Activated gamma-delta T cell treated with anti-CD3 and anti-CD28 coated beads, Interleukin-2, amount 50 U/mL, for 16 hours (primary cell): Measurements from ENCODE around the gene COL17A1.
A peak's percentile ranks its signal among the peaks of the same experiment; 100 is the strongest.

Experiments
- DNase-seq: peaks from one replicate; pipeline ENCODE4 v3.0.0-alpha.2; 2020; ENCODE audit warnings: low read depth

The COL17A1 gene

GRCh38 chr10:104085801-104086400, at the start of gene COL17A1:
TSS of gene COL17A1 (minus strand) at chr10:104085880. CDS start at chr10:104080673, 5,207 bp downstream.
- no peak for DNase-seq

DNA sequence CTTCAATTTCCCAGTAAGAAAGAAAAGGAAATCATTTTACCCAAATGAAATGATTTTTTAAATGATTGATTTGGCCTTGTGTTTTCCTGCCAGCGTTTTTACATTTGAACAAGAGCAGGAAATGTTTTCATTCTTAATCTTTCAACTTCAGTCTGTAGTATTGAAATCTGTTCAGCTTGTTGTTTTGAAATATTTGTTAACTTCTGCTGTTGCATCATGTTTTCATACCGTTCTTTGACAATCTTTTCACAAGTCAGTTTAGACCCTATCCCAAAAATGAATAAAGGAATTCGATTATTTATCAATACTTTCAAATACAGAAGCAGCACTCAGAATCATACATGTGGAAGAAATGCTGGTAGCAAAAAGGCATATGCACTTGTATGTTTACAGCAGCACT, 44.4 kb upstream of the COL17A1 start:
- no peak for DNase-seq

DNA sequence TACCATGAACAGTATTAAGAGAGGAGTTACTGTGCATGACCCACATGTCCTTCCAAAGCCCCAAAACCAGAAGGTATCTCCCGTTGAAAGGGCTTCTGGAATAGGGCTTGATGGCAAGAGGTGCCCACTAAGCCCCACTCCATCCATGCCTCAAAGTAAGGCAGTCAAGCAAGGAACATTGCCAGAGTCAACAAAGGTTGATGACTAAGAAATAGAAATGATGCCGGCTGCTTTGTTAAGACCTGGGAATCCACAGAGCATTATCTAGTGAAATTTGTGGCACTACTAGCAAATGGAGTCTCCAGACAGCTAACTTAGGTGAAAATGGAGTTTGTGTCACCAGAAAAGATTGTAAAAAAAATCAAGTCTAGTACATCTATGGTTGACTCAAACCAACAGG, 42.5 kb upstream of the COL17A1 start:
- DNase-seq: no peak

DNA sequence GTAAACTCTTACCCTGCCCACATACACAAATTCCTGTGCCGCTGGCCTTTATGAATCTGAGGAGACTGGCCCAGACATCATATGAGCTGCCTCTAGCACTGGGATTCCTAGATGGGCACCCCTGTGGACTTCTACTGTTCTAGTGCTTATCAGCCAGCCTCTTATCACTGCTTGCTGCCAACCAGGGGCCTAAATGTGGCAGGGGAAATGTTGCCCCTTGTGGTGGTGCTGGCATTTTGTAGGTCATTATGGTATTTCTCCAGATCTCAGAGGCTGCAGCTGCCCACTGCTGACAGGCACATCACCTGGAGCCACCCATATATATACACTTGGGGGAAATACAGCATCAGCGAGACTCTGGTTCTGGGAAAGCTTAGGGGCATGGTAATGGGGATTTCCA, 41.7 kb upstream of the COL17A1 start:
- no peak for DNase-seq

DNA sequence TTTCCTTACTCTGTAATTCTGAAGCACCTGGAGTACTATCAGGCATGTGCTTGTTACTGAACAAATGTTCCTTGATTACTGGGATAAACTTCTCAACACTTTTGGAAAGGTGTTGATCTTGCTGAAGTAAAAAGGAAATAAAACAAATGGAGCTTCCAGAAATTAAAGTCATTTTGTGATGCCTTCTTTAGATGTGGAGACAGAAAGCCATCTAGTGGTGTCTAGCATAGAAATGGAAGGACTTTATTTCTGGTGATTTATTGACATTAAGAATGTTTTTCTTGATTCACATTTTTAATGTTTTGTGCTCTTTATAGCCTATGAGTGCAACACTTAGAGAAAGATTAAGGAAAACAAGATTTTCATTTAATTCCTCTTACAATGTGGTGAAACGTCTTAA, 37.7 kb upstream of the COL17A1 start:
- DNase-seq: no peak

- DNase-seq: no peak
Observed at GRCh38 chr10:104122225-104123107, 36.8 kb upstream of the COL17A1 start.

DNA sequence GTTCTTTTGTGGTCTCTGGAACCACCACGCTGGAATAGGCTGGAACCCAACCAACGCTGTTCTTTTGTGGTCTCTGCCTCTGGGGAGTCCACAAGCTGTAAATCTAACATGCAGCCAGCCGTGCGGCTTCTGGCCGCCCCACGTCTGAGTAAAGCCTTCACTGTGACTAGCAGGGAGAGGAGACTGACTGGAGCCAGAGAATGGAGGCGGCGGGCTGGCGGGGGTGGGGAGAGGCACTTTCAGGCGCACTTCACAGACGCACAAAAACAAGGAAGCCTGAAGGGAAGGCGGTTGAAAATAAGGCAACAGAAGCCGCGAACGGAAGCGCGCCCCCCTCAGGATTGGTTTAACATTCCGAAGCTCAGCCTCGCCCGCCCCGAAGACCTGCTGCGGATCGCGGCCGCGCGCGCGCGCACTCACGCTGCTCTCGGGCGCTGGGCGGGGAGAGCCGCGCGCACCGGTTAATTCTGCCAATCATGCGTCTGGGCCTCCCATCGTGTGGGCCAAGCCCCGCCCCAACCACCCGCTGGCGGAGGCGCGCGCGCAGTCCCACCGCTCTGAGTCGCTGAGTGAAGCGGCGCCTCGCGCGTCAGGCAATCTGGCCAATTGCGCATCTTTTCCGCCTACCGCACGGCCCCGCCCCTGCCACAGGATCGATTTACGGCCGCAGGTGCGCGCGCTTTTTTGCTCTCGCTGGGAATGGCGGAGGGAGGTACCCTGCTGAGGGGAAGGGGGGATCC, 36.0 kb upstream of the COL17A1 start, which contains the start of gene SFR1:
Gene SFR1, plus strand, starts transcription at position 687 of the 740 bp plus-strand sequence. Its CDS starts 13 bp downstream, at position 700.
- peak; percentile 98 for DNase-seq

DNA sequence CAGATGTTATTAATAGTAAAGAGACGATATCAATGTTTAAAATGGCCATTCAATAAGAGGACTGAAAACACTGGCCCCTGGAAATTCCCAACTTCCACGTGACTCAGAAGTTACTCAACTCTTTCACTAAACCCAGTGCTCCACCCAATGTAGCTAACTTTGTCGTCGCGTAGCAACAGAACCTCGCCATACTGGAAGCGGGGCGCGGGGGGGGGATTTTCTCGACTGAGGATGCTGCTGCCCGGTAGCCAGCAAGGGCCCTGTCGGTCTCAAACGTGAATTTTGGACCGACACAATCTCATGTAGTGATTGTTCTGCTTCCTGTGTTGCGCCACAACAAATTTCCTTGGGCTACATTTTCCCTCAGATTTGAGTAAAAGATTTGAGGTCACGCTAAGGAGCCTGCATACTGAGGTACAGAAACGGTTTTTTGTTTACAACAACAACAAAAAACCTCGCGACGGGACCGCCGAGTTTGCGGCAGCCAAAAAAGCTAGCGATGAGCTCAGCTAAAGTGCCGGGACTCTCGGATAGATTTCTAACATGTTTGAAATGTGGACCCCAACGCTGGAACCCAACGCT, 35.3 kb upstream of the COL17A1 start:
- DNase-seq: peak; percentile 72

- DNase-seq: no peak
Observed at GRCh38 chr10:104120512-104120902, 34.8 kb upstream of the COL17A1 start.

DNA sequence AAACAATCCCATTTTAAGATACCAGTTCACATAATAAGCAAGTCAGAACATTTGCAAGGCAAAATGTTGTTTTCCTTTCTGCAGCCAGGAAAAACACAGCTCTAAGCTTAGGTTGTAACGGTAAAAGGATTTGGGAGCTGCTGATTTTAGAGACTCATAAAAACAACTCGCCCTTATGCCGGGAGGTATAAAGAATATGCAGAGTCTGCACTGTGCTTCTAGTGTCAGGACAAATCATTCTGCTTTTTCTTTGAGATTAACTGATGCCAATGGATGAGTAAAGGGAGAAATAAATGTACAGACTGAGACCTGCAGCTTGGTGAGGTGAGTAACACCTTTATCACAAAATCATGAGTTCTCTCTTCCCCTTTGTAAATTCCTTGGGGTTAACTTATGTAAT, 34.3 kb upstream of the COL17A1 start:
- DNase-seq: no peak

GRCh38 chr10:104117839-104118323, 32.2 kb upstream of the COL17A1 start:
- DNase-seq: no peak

DNA sequence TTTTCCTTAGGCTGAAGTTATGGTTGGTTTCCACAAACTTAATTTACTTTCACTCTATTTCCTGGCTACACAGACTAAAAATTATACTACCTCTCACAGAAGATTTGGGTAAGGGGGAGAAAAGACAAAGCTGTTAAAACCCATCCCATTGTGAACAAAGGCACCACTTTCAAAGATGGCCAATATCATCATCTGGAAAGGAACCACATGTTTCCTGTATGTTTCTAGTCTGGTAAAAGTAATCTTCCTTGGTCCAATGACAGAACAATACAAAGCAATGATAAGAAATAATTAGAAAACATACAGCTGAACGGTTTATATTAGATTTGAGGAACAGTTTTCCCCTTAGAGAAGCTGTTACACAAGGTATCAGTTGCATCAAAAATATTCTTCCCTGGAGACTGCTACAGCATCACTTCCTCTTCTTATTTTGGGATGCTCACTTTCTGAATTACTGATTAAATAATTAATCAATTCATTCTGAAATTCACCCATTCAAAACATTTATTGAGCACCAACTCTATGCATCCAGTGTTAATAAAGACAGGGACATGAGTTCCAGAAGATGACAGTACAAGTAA, 27.8 kb upstream of the COL17A1 start:
- no peak for DNase-seq

GRCh38 chr10:104109908-104110662, 24.4 kb upstream of the COL17A1 start:
- DNase-seq: no peak

GRCh38 chr10:104104926-104105325, 19.2 kb upstream of the COL17A1 start:
- DNase-seq: no peak

DNA sequence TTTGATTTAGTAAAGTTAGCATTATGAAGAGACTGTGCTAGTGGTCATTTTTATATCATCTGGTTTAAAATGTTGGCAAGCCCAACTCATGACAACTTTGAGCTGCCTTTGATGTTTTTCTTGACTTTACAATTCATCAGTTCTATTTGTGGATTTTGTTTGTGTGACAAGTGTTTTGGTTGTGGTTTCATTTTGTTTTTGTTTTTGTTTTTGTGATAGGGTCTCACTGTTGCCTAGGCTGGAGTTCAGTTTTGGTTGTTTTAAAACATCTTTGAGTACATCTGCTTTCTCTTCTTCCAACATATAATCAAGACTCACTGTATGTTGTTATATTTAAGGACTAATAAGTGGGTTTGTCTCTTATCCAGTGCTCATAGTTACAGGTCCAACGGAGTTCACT, 18.7 kb upstream of the COL17A1 start:
- DNase-seq: no peak

DNA sequence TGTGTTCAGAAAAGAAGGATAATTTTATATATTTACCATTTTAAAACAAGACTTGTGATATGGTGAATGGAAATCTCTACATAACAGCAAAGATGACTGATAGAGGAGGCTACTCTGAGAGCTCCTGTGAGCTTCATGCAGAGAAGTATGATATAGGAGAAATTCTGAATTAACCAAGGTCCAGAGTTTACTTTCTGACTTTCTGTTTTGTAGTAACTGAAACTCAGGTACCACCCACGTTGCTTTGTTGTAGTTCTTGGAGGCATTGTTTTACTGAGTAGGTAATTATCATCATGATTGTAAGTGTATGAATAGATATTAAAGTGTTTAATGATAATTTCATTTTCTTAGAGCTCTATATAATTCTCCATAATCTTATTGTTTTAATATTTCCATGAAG, 18.3 kb upstream of the COL17A1 start:
- DNase-seq: no peak

- no peak for DNase-seq
Observed at GRCh38 chr10:104101902-104102301, 16.2 kb upstream of the COL17A1 start.

DNA sequence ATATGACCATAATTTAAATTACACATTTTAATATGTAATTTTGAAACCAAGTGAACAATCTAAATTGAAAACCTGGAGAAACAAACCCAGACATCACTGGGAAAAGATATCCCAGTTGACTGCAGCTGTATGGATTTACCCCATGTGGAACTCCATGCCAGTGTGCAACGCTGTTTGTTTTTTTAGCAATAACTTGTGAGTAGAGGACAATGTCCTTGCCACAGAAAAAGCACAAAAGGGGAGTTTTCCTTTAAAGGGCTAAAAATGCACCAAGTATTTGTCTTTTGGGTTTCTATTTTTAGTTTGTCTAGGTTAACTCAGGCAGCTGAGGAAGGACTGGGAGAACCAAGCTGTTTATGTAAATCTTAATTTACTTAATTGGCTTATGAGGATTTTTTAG, 15.1 kb upstream of the COL17A1 start:
- DNase-seq: no peak

DNA sequence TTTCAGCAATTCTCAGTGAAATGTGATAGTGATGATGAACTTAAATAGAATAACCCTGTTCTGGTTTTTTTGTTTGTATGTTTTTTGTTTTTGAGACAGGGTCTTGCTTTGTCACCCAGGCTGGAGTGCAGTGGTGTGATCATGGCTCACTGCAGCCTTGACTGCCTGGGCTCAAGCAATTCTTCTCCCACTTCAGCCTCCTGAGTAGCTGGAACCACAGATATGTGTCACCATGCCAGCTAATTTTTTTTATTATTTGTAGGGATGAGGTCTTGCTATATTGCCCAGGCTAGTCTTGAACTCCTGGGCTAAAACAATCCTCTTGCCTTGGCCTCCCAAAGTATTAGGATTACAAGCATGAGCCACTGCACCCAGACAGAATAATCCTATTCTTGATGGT, 14.3 kb upstream of the COL17A1 start:
- no peak for DNase-seq

DNA sequence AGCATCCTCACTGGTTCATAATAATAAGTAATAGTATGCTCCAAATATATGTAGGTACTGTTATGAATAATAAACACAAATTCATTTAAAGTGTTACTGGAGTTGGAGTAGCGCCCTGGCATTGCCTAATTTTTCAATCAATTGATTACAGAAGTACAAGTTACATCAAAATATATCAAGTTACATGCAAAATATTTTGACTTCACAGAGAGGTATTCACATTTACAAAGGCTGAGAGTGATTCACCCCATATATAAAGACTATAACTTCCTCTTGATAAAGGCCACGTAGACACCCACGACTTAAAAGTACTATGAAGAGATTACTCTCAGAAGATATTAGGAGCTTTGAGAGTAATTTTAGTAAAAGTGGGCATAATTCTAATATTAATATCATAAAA, 13.6 kb upstream of the COL17A1 start:
- DNase-seq: no peak

- DNase-seq: no peak
Observed at GRCh38 chr10:104098358-104098925, 12.8 kb upstream of the COL17A1 start.
